Cardiac fibroblast (primary cell): ENCODE measurements around the gene PCARE.

Source experiments
- DNase-seq, 2 donors: peaks; one replicate each; pipeline versions ENCODE4 v3.0.0 to v3.0.0-alpha.2; 2010; ENCODE audit warnings: low read depth in 2 of 2
- H3K4me3 ChIP-seq, 2 donors: replicated peaks in 1 of 2; 1 replicate in 1 of 2; 2 replicates in 1 of 2; pipeline ENCODE4 v1.5.1; 2011; ENCODE audit warnings: low read depth in 2 of 2, low read length in 2 of 2, mild to moderate bottlenecking in 2 of 2, moderate library complexity in 1 of 2
- TF ChIP-seq, protein P1 (sequence below): IDR thresholded peaks from one replicate; pipeline ENCODE4 v1.5.1; 2011; ENCODE audit warnings: low read depth, mild to moderate bottlenecking, low read length, inconsistent platforms

The PCARE gene

DNA sequence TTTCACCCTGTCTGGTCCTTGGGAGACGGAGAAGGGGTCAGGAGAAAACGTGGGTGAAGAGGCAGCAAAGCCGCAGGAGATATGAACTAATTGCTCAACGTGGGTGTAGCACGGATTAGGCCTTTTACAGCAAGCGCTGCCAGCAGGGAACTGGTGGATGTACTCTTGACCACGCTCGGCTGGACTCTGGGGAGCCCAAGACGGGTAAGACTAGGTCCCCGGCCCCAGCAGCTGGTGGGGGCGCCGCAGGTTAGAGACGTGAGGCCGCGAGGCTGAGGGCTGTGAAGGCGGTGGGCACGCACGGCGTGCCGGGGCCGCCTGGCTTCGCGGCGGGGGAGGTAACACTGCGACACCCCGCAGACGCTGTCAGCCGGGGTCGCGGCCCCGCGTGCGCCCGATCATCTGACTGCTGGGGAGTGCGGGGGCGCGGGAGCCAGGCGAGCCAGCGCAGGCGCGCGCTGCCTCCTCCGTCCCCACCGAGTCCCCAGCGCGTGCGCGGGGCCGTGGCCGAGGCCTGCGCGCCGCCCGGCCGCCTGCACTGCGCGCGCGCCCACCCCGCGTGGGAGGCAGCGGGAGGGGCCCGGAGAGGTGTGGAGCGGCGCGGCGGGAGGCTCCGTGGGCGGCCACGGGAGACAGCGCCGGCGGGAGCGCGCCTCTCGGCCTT, 40.8 kb upstream of the PCARE start, which contains the start of gene CLIP4:
TSS of gene CLIP4 (plus strand) at position 470 of the 664 bp plus-strand sequence. CDS start 5,974 bp downstream, outside the sequence.
- TF ChIP-seq, protein P1, sequence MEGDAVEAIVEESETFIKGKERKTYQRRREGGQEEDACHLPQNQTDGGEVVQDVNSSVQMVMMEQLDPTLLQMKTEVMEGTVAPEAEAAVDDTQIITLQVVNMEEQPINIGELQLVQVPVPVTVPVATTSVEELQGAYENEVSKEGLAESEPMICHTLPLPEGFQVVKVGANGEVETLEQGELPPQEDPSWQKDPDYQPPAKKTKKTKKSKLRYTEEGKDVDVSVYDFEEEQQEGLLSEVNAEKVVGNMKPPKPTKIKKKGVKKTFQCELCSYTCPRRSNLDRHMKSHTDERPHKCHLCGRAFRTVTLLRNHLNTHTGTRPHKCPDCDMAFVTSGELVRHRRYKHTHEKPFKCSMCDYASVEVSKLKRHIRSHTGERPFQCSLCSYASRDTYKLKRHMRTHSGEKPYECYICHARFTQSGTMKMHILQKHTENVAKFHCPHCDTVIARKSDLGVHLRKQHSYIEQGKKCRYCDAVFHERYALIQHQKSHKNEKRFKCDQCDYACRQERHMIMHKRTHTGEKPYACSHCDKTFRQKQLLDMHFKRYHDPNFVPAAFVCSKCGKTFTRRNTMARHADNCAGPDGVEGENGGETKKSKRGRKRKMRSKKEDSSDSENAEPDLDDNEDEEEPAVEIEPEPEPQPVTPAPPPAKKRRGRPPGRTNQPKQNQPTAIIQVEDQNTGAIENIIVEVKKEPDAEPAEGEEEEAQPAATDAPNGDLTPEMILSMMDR, result no peak
- peak within 1 kb of the TSS; percentile 51 to 68 for H3K4me3 ChIP-seq
- DNase-seq, result peak; percentile 51 to 74

DNA sequence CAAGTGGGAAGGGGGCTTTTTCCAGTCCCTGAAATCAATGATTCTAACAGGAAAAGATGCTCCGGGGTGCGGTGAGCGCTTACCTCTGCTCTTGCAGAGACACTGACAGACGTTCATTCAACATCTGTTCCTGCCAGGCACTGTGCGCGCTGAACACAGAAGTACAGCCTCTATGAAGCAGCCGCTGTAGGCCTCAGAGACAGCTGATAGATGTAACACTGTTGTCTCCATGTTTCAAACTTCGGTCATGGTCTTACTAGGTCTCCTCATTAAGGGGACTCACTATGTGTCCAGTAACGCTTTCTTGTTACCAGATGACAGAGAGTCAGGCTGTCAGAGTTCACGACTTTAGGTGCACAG, 40.2 kb upstream of the PCARE start:
- DNase-seq, result peak in 1 of 2 donors; percentile 18
- H3K4me3 ChIP-seq, result peak overlapping the region in 1 of 2 donors; percentile 68
- TF ChIP-seq, protein P1, result no peak

DNA sequence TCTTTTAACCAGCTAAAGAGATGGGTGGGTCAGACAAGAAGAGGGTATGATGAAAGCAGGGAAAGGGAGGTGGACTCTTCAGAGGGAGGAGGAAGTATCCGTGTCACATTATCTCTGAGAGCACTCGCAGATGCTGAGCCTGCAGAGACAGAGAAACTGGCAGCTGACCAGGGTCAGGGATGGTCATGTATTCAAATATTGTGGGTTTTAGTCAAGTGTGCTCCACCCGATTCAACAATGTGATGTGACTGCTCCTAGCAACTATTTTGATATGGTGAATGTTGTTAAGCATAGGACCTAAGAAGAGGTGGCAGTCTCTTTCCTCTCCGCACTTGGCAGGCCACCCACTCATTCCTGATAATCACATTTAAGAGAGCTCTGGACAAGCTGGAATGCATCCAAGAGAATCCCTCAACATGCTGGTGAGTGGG, 39.6 kb upstream of the PCARE start:
- DNase-seq, result peak; percentile 82 to 90
- TF ChIP-seq, protein P1, result no peak
- H3K4me3 ChIP-seq, result no peak overlapping the region

DNA sequence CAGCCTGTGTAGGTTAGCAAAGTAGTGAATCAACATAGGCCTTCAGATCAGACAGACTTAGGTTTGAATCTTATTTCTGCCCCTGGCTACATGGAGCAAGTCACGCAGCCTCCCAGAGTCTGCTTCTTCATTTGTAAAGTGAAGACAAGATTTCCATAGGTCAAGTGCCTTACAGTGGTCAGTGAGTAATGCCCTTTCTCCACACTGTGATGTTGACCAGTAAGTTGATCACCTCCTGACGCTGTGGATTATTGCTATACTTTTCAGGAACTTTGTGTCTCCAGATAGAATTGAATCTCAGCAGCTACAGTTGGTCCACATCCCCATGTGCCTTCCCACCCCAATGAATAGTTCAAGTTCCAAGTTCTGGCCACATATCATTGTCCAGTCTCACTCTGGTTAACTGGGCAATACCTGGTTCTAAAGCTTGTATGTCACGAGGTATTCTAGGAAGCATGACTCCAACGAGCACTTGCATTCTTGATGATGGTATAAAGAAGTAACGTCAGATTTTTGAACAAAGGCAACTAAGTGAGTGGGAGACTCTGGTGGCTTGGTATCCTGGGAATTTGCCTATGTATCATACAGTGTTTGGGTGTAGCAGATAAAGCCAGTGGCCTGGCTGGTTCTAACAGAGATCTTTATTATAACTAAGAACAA, 38.8 kb upstream of the PCARE start:
- TF ChIP-seq, protein P1, result no peak

DNA sequence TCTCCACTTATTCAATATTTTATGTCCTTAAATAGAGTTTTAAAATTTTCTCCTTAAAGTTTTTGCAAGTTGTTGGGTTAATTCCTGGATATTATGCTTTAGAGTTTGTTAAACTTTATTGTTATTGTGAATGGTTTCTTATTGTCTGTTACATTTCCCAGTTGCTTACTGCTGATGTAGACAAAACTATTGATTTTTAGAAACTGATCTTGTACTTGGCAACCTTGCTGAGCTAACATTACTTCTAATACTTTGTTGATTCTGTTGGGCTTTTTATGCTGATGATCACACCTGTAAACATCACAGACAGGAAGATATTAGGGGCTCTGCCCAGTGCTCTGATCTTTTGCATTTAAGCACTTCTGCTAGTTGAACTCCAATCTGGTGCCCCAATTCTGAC, 38.1 kb upstream of the PCARE start:
- no peak overlapping the region for H3K4me3 ChIP-seq
- TF ChIP-seq, protein P1, result no peak
- DNase-seq, result no peak

More for the DNA sequence above, 38.8 kb upstream of the PCARE start:
- H3K4me3 ChIP-seq, result no peak overlapping the region
- peak; percentile 42 to 85 for DNase-seq

DNA sequence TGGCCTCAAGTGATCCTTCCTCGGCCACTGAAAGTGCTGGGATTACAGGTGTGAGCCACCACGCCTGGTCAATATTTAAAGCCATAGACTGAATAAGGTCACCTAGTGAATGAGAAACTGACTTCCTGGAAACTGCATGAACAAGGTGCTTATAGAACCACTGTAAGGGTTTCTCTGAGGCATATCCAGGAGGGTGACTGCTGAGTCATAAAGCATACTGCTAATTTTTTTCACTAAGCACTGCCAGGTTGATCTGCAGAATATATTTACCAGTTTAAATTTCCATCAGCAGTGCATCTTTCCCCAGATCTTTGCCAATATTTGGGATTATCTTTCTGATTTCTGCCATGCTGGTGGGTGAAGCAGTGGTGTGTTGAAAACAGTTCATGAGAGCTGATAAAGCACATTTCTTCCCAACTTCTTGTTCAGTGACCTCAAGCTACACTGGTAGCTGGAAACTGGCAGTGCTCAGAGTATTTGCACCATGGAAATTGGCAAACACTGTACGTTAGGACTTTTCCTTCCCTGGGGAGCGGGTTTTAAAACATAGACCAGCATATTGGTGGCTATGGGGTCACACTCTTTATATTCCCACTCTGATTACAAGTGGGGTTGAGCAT, 36.7 kb upstream of the PCARE start:
- TF ChIP-seq, protein P1, result no peak
- peak; percentile 22 to 29 for DNase-seq

More for the DNA sequence above, 36.7 kb upstream of the PCARE start:
- no peak overlapping the region for H3K4me3 ChIP-seq
